Measurements from ENCODE around the gene BAIAP2. TPM values are rescaled to one million over a fixed set of nuclear protein-coding genes. Genes with fewer than 3 reads are reported as not detected.

The BAIAP2 gene
- total RNA-seq, 1 experiment from 2014 or later: 67.0 TPM

GRCh38 chr17:81158688-81159590, 124.0 kb downstream of the BAIAP2 start:
- TF ChIP-seq CTCF (IDR thresholded peaks at IDR 0.05; ENCODE audit: unreplicated experiment): no peak
- Mint-ChIP-seq H3K4me1 (ENCODE audit: insufficient read depth, unreplicated experiment) (no peaks in the 10 kb centered on the region), H3K9me3 (ENCODE audit: unreplicated experiment) (no peaks in the 10 kb centered on the region), H3K27me3 (ENCODE audit: insufficient read depth, unreplicated experiment) (no peaks in the 10 kb centered on the region), H3K4me3 (ENCODE audit: unreplicated experiment) (no peak overlapping the region), H3K27ac (ENCODE audit: low read depth, unreplicated experiment) (no peak overlapping the region), H3K36me3 (ENCODE audit: insufficient read depth, unreplicated experiment) (no peaks in the 10 kb centered on the region)
- intact Hi-C loops (cut with micrococcal nuclease): no loop called here
- ChIA-PET POLR2A (no interaction called here), CTCF (interaction anchor here (0.5 to 0.6 kb wide), 2 partner anchors 9 to 19 kb away, joined by 3 to 4 read pairs; no protein-coding TSS in a partner anchor)
- DNase-seq (ENCODE audit: unreplicated experiment): no peak
- no TSS peak for BruUV-seq (replicated peaks)

- no TSS peak for BruUV-seq (replicated peaks)
- no peak for DNase-seq (ENCODE audit: unreplicated experiment)
- intact Hi-C loops (cut with micrococcal nuclease): no loop called here
- Mint-ChIP-seq H3K27ac (ENCODE audit: low read depth, unreplicated experiment) (no peak overlapping the region), H3K27me3 (ENCODE audit: insufficient read depth, unreplicated experiment) (no peaks in the 10 kb centered on the region), H3K36me3 (ENCODE audit: insufficient read depth, unreplicated experiment) (no peaks in the 10 kb centered on the region), H3K4me1 (ENCODE audit: insufficient read depth, unreplicated experiment) (no peaks in the 10 kb centered on the region), H3K9me3 (ENCODE audit: unreplicated experiment) (no peaks in the 10 kb centered on the region), H3K4me3 (ENCODE audit: unreplicated experiment) (no peak overlapping the region)
- ChIA-PET CTCF (no interaction called here), POLR2A (no interaction called here)
- no peak for TF ChIP-seq CTCF (IDR thresholded peaks at IDR 0.05; ENCODE audit: unreplicated experiment)
Measured at GRCh38 chr17:81159611-81160265, 124.8 kb downstream of the BAIAP2 start.

GRCh38 chr17:81160306-81160705, 125.4 kb downstream of the BAIAP2 start:
- H3K27me3 Mint-ChIP-seq (ENCODE audit: insufficient read depth, unreplicated experiment): no peaks in the 10 kb centered on the region
- H3K4me1 Mint-ChIP-seq (ENCODE audit: insufficient read depth, unreplicated experiment): no peaks in the 10 kb centered on the region
- no peak overlapping the region for H3K27ac Mint-ChIP-seq (ENCODE audit: low read depth, unreplicated experiment)
- no peak for TF ChIP-seq CTCF (IDR thresholded peaks at IDR 0.05; ENCODE audit: unreplicated experiment)
- H3K36me3 Mint-ChIP-seq (ENCODE audit: insufficient read depth, unreplicated experiment): no peaks in the 10 kb centered on the region
- ChIA-PET CTCF (no interaction called here), POLR2A (no interaction called here)
- H3K9me3 Mint-ChIP-seq (ENCODE audit: unreplicated experiment): no peaks in the 10 kb centered on the region
- no peak overlapping the region for H3K4me3 Mint-ChIP-seq (ENCODE audit: unreplicated experiment)
- intact Hi-C loops (cut with micrococcal nuclease): no loop called here
- no TSS peak for BruUV-seq (replicated peaks)
- DNase-seq (ENCODE audit: unreplicated experiment): no peak

GRCh38 chr17:81160747-81161453, 125.9 kb downstream of the BAIAP2 start:
- no peaks in the 10 kb centered on the region for H3K9me3 Mint-ChIP-seq (ENCODE audit: unreplicated experiment)
- intact Hi-C loops (cut with micrococcal nuclease): no loop called here
- H3K4me1 Mint-ChIP-seq (ENCODE audit: insufficient read depth, unreplicated experiment): no peaks in the 10 kb centered on the region
- no TSS peak for BruUV-seq (replicated peaks)
- H3K27me3 Mint-ChIP-seq (ENCODE audit: insufficient read depth, unreplicated experiment): no peaks in the 10 kb centered on the region
- H3K36me3 Mint-ChIP-seq (ENCODE audit: insufficient read depth, unreplicated experiment): no peaks in the 10 kb centered on the region
- POLR2A ChIA-PET: no interaction called here
- H3K27ac Mint-ChIP-seq (ENCODE audit: low read depth, unreplicated experiment): no peak overlapping the region
- no peak overlapping the region for H3K4me3 Mint-ChIP-seq (ENCODE audit: unreplicated experiment)
- DNase-seq (ENCODE audit: unreplicated experiment): no peak
- no peak for TF ChIP-seq CTCF (IDR thresholded peaks at IDR 0.05; ENCODE audit: unreplicated experiment)
- CTCF ChIA-PET: no interaction called here

All from MCF 10A (cell line).